Measurements from ENCODE around the gene OCRL. TPM values are rescaled to one million over a fixed set of nuclear protein-coding genes. Genes with fewer than 3 reads are reported as not detected.

OCRL gene
- polyA plus RNA-seq, 3 donors, result 28.2 to 30.3 (median 28.6) TPM

DNA sequence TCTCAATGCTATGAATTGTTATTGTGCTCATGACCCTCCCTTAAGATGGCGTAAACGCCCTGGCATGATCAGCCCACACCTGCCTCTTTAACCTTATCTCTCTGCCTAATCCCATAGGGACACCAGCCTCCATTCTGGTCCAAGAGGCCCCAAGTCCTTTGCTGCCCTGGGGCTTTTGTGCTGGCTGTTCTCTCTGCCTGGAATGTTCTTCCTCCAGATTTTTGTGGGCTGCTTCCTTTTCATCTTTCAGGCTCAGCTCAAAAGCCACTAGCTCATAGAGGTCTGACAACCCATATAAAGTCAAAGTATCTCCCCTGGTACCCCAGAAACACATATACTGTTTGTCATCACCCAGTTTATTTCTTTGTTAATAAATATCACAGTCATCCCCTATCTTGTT is 72.3 kb downstream of the OCRL start:
- no peak for DNase-seq (ENCODE audit: extremely low read depth in 1 of 11, low read depth in 9 of 11, low spot score in 4 of 11)

DNA sequence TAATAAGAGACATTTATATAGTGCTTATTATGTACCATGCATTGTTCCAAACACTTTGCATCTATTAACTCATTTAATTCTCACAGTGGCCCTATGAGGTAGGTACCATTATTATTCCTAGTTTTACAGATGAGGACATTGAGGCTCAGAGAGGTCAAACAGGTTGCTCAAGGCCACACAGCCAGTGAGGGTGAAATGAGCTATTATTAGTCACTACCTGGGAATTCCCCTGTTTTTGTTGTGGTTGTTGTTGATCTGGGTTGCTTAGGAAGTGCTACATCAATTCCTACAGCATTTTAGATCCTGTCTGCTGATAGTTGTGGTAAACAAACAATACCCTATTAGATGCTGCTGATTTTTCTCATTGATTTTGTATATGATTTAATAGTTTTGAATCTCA is 73.5 kb downstream of the OCRL start:
- DNase-seq (ENCODE audit: extremely low read depth in 1 of 11, low read depth in 9 of 11, low spot score in 4 of 11), result no peak

DNA sequence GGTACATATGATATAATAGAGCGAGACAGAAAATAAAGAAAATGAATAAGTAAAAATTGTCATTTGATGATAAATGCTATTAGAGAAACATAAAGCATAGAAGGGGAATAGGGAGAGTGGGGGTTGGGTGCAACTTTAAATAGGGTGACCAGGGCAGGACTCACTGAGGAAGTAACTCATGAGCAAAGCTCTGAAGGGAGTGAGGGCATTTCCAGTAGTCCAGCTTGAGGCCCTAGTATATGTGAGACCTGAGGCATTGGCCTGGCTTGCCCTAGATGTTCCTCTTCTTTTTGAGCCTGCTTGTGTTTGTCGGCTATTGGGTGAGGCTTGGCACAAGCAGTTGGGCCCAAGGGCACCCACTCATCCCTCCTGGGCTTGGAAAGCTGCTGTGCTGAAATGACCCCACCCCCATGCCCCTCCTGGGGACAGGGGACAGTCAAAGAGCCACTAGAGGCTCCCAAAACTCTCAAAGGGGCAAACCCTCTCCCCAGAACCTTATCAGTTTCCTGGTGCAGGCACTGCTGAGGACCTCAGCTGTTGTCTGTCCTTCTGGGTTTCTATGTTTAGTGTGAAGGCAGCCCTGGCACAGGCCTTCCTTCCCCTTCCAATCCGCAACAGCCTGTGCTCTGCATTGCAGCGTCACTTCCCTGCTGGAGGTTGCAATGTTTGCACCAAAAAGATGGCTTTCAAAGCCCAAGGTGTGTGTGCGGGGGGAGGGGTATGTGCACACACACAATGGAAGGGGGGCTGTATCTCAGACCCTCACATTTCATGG is 74.6 kb downstream of the OCRL start:
- no peak for DNase-seq (ENCODE audit: extremely low read depth in 1 of 11, low read depth in 9 of 11, low spot score in 4 of 11)

DNA sequence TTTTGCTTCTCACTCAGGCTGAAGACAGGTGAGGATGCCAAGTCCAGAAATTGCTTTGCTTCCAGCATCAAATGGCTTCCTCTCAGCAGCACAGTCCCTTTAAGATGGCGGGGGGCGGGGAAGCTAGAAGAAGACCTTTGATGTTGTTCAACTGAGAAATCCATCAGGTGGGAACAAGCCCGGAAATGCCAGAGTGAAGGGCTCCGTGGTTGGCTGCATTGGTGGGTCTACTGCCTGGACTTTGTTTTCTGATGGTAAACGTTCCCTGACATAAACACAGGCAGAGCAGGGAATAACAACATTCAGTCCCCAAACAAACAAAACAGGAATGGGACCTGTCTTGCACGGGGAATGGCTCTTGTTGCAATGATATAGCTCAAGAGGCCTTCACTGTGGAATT is 77.4 kb downstream of the OCRL start:
- DNase-seq (ENCODE audit: extremely low read depth in 1 of 11, low read depth in 9 of 11, low spot score in 4 of 11), result no peak

DNA sequence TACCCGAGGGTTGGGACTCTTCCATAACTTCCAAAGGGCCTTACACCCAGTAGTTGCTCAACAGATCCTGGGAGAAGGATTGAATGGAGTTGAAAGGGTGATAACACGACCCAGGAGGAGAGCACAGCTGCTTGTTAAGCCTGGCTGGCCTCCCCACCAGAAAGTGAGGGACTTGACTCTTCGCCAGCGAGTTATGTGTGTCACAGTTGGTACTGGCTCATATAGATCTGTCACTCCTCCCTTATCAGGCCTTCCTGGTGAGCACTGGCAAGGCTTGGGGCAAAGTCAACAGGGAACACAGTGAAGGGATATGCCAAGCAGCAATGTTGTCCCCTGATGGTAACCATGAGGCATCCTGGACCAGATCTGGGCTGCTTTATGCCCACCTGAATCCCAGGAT is 78.9 kb downstream of the OCRL start:
- no peak for DNase-seq (ENCODE audit: extremely low read depth in 1 of 11, low read depth in 9 of 11, low spot score in 4 of 11)

- peak in 1 of 11 donors; percentile 28 for DNase-seq (ENCODE audit: extremely low read depth in 1 of 11, low read depth in 9 of 11, low spot score in 4 of 11)
Observed at GRCh38 chrX:129622757-129623301, 82.8 kb downstream of the OCRL start.

DNA sequence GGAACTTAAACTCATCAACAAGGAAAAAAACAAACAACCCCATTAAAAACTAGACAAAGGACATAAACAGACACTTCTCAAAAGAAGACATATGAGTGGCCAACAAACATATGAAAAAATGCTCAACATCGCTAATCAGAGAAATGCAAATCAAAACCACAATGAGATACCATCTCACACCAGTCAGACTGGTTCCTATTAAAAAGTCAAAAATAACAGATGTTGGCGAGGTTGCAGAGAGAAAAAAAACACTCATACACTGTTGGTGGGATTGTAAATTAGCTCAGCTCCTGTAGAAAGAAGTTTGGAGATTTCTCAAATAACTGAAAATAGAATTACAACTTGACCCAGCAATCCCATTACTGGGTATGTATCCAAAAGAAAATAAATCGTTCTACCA is 86.0 kb downstream of the OCRL start:
- no peak for DNase-seq (ENCODE audit: extremely low read depth in 1 of 11, low read depth in 9 of 11, low spot score in 4 of 11)

GRCh38 chrX:129629837-129630236 is 89.8 kb downstream of the OCRL start:
- DNase-seq (ENCODE audit: extremely low read depth in 1 of 11, low read depth in 9 of 11, low spot score in 4 of 11), result no peak

DNA sequence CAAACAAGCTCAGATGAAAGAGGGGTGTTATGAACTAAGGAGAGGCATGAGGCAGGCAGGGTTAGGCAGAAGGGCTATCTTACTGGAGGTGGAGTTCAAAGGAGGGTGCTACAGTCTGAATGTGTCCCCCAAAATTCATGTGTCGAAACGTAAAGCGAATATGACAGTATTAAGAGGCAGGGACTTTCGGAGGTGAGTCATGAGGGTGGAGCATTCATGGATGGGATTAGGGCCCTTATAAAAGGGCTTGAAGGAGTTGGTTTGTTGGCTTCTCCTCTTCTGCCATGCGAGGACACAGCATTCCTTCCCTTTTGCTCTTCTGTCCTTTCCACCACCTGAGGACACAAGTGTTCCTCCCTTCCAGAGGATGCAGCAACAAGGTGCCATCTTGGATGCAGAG is 91.8 kb downstream of the OCRL start:
- DNase-seq (ENCODE audit: extremely low read depth in 1 of 11, low read depth in 9 of 11, low spot score in 4 of 11), result no peak

DNA sequence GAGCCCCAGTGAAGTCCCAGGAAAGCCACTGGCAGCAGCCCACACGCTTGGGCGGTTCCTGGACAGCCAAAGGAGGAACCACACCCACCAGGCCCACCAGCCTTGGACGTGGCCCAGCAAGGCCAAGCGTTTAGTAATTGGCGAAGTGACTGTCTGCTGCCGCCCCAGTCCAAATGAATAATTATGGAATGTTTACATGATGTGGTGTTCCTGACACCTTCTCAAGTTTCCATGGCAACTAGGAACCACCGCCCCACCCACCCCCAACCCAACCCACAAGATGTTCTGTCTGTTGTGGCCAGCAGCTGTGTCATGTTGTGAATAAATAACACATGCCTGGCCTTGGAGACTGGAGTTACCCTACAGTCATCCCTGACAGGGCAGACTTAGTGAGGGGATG is 92.4 kb downstream of the OCRL start:
- no peak for DNase-seq (ENCODE audit: extremely low read depth in 1 of 11, low read depth in 9 of 11, low spot score in 4 of 11)

- no peak for DNase-seq (ENCODE audit: extremely low read depth in 1 of 11, low read depth in 9 of 11, low spot score in 4 of 11)
Observed at GRCh38 chrX:129634541-129634940, 94.5 kb downstream of the OCRL start.

GRCh38 chrX:129636175-129636681 is 96.2 kb downstream of the OCRL start:
- no peak for DNase-seq (ENCODE audit: extremely low read depth in 1 of 11, low read depth in 9 of 11, low spot score in 4 of 11)

DNA sequence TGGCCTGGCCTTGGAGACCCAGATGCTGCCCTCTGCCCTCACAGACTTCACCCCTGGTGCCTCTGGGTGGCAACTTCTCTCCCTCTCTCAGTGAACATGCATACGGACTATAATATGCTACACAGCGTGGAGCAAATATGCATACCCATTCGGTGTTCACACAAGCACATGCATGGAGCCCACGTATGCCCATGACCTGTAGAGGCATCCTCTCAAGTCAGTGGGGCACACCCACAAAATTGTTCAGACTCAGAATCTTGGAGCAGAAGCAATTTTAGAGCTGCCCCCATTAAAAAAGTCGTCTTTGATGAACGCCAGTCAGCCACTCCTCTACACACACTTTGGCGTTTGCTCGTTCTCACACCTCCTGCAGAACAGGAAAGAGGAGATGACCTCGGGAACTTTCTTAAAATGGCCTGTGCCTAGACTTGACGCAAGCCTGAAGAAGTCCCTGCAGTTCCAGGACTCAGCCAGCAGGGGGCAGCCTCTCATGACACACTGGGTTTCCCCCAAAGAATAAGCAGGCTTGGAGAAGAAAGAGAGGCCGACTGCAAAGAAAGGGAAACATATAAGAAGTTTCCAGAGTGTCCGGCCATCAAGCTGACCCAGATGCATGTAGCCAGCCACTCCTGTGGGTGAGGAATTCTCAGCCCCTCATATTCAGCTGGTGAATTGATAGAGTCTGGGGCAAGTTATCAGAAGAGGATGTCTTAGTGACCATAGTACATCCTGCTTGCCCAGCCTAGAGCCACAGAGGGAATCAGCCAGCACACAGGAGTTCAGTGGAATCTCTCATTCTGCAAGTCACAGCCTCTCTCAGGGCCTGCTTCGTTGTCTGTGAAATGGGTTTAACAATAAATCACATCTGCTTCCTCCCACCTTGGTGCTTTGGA is 97.4 kb downstream of the OCRL start:
- peak in 4 of 11 donors; percentile 34 to 58 (median 46) for DNase-seq (ENCODE audit: extremely low read depth in 1 of 11, low read depth in 9 of 11, low spot score in 4 of 11)

- DNase-seq (ENCODE audit: extremely low read depth in 1 of 11, low read depth in 9 of 11, low spot score in 4 of 11), result no peak
Observed at GRCh38 chrX:129638917-129639316, 98.9 kb downstream of the OCRL start.

GRCh38 chrX:129640737-129641136 is 100.7 kb downstream of the OCRL start:
- DNase-seq (ENCODE audit: extremely low read depth in 1 of 11, low read depth in 9 of 11, low spot score in 4 of 11), result no peak

GRCh38 chrX:129641469-129641868 is 101.4 kb downstream of the OCRL start:
- DNase-seq (ENCODE audit: extremely low read depth in 1 of 11, low read depth in 9 of 11, low spot score in 4 of 11), result no peak

DNA sequence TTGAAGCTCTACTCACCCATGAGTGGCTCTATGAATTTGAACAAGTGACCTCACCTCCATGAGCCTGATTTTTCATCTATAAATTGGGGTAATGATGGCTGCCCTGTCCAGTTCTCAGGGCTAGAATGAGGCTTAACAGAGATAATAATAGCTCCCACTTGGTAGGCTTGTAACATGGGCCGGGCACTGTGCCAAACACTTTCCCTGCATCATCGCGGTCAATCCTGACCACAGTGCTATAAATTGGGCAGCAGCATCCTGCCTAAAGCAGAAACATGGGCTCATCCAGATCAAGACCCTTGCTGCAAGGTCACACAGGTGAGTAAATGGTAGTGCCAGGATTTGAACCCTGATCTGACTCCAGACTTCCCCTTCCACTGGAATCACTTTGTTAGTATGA is 101.9 kb downstream of the OCRL start:
- no peak for DNase-seq (ENCODE audit: extremely low read depth in 1 of 11, low read depth in 9 of 11, low spot score in 4 of 11)
